LoVo (cell line): Measurements from ENCODE around the gene TNNT2.

Source experiments
- DNase-seq: peaks from one replicate; pipeline ENCODE4 v3.0.0-alpha.2; 2016; ENCODE audit warnings: low spot score

TNNT2 gene

GRCh38 chr1:201332616-201333335 is 44.7 kb downstream of the TNNT2 start:
- no peak for DNase-seq

GRCh38 chr1:201332021-201332420 is 45.5 kb downstream of the TNNT2 start:
- no peak for DNase-seq

- DNase-seq, result no peak
Observed at GRCh38 chr1:201331166-201331565, 46.3 kb downstream of the TNNT2 start.

- DNase-seq, result no peak
Observed at GRCh38 chr1:201330541-201330940, 46.9 kb downstream of the TNNT2 start.

GRCh38 chr1:201329801-201330200 is 47.7 kb downstream of the TNNT2 start:
- DNase-seq, result no peak

GRCh38 chr1:201329286-201329685 is 48.2 kb downstream of the TNNT2 start:
- DNase-seq, result no peak

- DNase-seq, result no peak
Observed at GRCh38 chr1:201328576-201328975, 48.9 kb downstream of the TNNT2 start.

- DNase-seq, result no peak
Observed at GRCh38 chr1:201327687-201328240, 49.7 kb downstream of the TNNT2 start.

GRCh38 chr1:201326710-201327109 is 50.8 kb downstream of the TNNT2 start:
- DNase-seq, result no peak

GRCh38 chr1:201325678-201326060 is 51.8 kb downstream of the TNNT2 start:
- no peak for DNase-seq

GRCh38 chr1:201324821-201325677 is 52.4 kb downstream of the TNNT2 start:
- DNase-seq, result no peak

GRCh38 chr1:201324306-201324705 is 53.2 kb downstream of the TNNT2 start:
- no peak for DNase-seq

GRCh38 chr1:201322653-201323510 is 54.6 kb downstream of the TNNT2 start:
- no peak for DNase-seq

- DNase-seq, result no peak
Observed at GRCh38 chr1:201321826-201322390, 55.6 kb downstream of the TNNT2 start.

GRCh38 chr1:201320168-201320788 is 57.2 kb downstream of the TNNT2 start:
- DNase-seq, result no peak

- DNase-seq, result no peak
Observed at GRCh38 chr1:201319631-201320030, 57.8 kb downstream of the TNNT2 start.

GRCh38 chr1:201318504-201319340 is 58.8 kb downstream of the TNNT2 start:
- no peak for DNase-seq

- no peak for DNase-seq
Observed at GRCh38 chr1:201317551-201317950, 59.9 kb downstream of the TNNT2 start.

- DNase-seq, result no peak
Observed at GRCh38 chr1:201316556-201316955, 60.9 kb downstream of the TNNT2 start.

GRCh38 chr1:201313086-201313485 is 64.4 kb downstream of the TNNT2 start:
- no peak for DNase-seq
